CD4-positive, alpha-beta T cell treated with Interleukin-1 beta for 1 hour (primary cell): ENCODE measurements around the gene RASSF5.

Source experiments
- DNase-seq, 2 donors: peaks; one replicate each; pipeline ENCODE4 v3.0.0-alpha.2; 2020 to 2022

The RASSF5 gene

GRCh38 chr1:206498685-206499084, 8.6 kb upstream of the RASSF5 start:
- no peak for DNase-seq

DNA sequence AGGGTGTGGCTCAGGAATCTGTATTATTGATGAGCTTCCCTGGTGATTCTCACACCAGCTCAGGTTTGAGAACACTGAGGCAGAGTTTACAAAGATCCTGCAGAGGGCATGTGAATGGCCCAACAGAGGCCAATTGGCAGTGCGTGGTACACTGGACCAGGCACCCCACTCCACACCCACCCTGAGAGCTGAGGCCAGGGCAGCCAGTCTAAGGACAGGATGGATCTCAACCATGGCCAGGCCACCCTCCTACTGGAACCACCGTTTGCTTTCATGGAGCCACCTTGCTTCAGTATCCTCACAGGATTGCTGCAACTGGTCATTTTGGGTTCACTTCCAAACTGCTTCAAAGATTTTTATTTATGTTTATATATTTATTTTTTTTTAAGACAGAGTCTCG, 7.3 kb upstream of the RASSF5 start:
- DNase-seq, result no peak

GRCh38 chr1:206501881-206502280, 5.5 kb upstream of the RASSF5 start:
- DNase-seq, result no peak

- DNase-seq, result no peak
Measured at GRCh38 chr1:206502403-206502802, 4.9 kb upstream of the RASSF5 start.

DNA sequence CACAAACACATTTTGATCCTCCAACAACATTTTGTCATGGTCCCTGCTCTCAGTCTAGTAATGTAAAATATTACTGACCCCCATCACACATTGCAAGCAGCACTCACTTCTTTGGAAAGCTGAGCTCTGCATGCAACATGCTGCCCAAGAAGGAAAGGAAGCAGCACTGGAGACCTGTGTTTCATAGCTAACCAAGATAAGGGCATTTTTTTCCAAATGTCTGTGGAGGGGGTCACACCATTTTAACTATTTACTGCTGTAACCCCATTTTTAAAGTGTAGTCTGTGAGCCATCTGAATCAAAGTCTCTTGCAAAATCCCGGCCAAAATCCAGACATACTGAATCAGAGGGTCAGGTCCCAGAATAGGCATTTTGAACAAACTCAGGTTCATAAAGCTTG, 4.5 kb upstream of the RASSF5 start:
- DNase-seq, result no peak

DNA sequence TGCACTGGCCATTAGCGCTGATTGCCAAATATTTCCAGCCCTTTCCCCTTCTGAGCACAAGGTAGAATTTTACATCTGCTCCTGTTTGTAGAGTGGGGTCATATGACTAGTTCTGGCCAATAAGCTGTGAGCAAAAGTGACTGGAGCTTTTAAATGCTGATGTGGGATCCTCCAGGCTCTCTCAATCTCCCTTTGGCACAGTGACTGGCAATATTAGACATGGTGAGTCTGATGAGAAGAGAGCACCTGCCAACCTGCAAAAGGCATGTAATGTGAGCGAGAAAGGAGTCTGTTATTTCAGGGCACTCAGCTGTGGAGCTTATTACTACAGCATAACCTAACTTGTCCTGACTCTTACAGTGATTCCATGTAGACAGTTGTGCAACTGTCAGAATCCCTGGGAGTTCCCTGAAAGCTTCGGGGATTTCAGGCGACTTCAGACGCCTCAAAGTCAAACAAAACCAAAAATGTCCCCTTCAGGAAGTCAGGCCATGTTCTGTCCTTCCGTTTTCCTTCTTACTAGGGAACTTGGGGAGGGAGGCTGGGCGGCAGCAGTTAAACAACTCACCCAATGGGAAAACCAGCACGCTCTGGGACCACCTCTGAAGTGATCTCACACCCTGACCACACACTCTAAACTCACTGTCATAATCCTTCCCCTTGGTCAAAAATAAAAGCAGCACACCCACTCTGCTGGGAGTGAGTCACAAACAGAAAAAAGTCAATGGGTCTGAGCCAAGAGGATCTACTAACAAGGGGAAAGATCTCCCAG, 3.6 kb upstream of the RASSF5 start:
- DNase-seq, result peak; percentile 32 to 68

DNA sequence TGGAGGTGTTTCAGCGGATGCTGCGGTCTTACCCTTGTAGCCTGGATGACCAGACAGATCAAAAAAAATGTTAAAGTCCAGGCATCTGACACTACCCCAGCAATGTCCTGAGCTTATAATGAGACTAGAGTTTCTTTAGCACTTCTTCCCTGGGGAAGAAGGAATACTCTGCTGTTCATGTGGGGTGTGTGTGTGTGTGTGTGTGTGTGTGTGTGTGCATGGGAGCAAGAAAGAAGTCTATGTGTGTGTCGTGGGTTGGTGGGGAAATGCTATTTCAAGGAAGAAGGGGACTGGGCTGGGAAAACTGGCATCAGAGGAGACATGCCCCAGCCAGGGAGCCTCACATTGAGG, 3.0 kb upstream of the RASSF5 start:
- DNase-seq, result no peak

GRCh38 chr1:206505702-206506355, 1.5 kb upstream of the RASSF5 start:
- no peak for DNase-seq

DNA sequence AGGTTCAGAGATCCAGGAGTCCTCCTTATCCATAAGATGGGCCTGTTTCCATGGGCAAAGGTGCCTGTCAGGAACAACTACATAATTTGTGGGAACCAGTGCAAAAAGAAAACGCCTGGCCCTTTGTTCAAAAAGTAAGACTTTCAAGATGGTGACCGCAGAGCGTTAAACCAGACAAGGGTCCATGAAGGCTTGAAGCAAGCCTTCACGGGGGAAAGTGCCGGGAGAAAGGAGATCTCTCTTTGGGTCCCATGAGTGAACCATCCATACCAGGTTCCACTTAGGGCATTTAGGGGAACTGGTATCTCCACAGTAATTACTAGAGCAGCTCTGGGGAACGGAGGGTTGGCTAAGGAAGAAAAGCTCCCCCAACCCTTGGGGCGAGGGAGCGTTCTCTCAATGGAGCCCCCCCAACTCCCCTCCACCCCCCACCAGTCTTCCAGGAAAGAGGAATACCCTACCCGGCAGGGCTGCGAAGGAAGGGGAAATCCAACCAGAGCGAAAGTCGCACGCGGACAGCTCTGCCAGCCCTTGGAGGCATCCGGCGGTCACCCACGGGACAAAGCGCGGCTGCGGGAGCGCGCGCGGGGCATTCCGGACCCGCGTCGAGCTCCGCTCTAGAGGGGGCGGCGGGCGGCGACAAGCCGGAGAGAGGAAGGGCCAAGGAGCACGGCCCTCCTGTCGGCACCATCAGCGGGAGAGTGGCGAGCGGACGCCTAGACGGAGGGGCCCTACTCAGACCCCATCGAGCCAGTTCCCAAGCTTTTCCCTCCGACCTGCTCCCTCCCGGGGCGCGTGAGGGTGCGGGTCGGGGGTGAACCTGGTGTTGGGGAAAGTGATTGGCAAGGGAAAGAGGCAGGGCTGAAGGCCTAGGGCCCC, 687 bp upstream of the RASSF5 start:
- peak; percentile 17 to 29 for DNase-seq

DNA sequence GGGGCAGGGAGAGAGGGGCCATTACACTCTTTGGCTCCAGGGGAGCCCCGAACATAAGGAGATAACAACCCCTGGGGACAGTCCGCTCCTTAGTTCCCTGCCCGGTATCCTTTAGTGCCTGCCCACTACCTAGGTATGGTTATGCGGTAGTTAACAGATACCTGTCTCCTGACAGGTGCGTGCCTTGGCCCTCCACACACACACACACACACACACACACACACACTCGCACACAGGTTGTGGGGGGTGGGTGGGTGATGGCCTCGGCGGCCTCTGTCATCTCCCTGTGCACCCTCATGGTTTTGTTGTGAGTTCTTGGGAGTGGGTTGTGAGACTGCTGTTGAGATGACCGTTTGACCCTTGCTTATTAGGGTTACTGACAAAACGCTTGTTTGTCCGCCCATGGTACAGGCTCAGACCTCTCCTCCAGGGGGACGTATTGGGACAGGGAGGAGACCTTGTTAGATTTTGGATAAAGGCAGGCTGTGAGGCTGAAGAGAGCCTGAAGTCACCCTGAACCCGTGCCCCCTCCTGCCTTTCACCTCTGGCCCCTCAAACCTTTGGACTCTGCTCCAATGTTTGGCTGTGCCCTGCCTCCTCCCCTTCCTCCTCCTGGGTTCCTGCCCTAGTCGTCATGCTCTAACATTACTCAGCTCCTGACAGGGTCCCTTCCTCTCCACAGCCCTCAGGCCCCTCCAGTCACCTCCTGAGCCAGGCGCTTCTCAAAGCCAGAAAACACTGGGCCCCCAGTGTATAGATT, 979 bp downstream of the RASSF5 start:
- DNase-seq, result no peak

DNA sequence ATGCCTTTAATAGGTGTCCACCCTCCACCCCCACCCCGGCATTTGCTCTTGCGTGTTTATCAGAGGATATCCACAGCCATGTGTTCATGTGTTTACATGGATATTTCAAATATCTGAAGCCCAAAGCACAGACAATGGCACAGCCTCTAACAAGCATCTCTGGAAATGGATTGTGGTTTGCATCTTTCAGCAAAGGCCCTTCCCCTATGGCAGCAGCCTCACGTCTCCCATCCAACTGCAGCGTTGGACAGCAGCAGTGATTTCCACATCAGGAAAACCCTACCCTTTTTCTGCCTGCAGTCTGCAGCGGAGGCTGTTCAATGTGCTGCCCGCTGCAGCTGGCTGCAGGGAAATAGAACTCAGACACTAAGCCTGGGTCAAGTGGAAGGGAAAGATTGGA, 1.6 kb downstream of the RASSF5 start:
- DNase-seq, result no peak

GRCh38 chr1:206509612-206510257, 2.4 kb downstream of the RASSF5 start:
- no peak for DNase-seq

- DNase-seq, result no peak
Measured at GRCh38 chr1:206510371-206510770, 3.0 kb downstream of the RASSF5 start.

GRCh38 chr1:206511362-206512057, 4.2 kb downstream of the RASSF5 start:
- DNase-seq, result no peak

GRCh38 chr1:206512058-206512850, 4.9 kb downstream of the RASSF5 start:
- no peak for DNase-seq

GRCh38 chr1:206512851-206513180, 5.5 kb downstream of the RASSF5 start:
- DNase-seq, result no peak

- no peak for DNase-seq
Measured at GRCh38 chr1:206513312-206514111, 6.2 kb downstream of the RASSF5 start.

GRCh38 chr1:206514813-206515387, 7.6 kb downstream of the RASSF5 start:
- DNase-seq, result no peak

DNA sequence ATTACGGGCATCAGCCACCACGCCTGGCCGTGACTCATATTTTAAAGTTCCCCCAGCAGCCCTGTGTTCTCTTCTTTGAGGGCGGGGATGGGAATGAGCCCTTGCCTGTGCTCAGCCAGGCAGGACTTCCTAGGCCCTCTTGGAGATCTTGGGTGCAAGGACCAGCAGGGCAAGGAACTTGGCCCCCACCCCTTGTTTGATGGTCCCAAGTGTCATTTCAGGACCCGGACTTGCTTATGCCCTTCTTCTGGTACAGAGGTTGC, 9.3 kb downstream of the RASSF5 start:
- no peak for DNase-seq

- no peak for DNase-seq
Measured at GRCh38 chr1:206517784-206518183, 10.5 kb downstream of the RASSF5 start.
